ENCODE results near the gene EPB42.

Gene EPB42

GRCh38 chr15:43211224-43211735 lies 9.5 kb downstream of the EPB42 start:
- no peak for TF ChIP-seq CTCF (IDR thresholded peaks at IDR 0.05; ENCODE audit: low read depth, low read length)
- no peak for DNase-seq (ENCODE audit: extremely low read depth, low read depth)

GRCh38 chr15:43210807-43211206 lies 10.0 kb downstream of the EPB42 start:
- no peak for TF ChIP-seq CTCF (IDR thresholded peaks at IDR 0.05; ENCODE audit: low read depth, low read length)
- no peak for DNase-seq (ENCODE audit: extremely low read depth, low read depth)

- DNase-seq (ENCODE audit: extremely low read depth, low read depth): no peak
- TF ChIP-seq CTCF (IDR thresholded peaks at IDR 0.05; ENCODE audit: low read depth, low read length): no peak
These were observed 10.6 kb downstream of the EPB42 start for GRCh38 chr15:43210172-43210745.

GRCh38 chr15:43209059-43209824 lies 11.6 kb downstream of the EPB42 start:
- no peak; the same call in 1 of the 2 replicates for TF ChIP-seq CTCF (IDR thresholded peaks at IDR 0.05; ENCODE audit: low read depth, low read length)
- DNase-seq (ENCODE audit: extremely low read depth, low read depth): no peak

GRCh38 chr15:43208052-43209002 lies 12.5 kb downstream of the EPB42 start:
- TF ChIP-seq CTCF (IDR thresholded peaks at IDR 0.05; ENCODE audit: low read depth, low read length): no peak
- no peak for DNase-seq (ENCODE audit: extremely low read depth, low read depth)

- no peak for DNase-seq (ENCODE audit: extremely low read depth, low read depth)
- TF ChIP-seq CTCF (IDR thresholded peaks at IDR 0.05; ENCODE audit: low read depth, low read length): no peak
These were observed 13.8 kb downstream of the EPB42 start for GRCh38 chr15:43207024-43207423.

Measured in AG09319 (cell line).